WERI-Rb-1 (cell line): ENCODE results near the gene IARS2.

Source experiments
- DNase-seq: peaks from one replicate; pipeline ENCODE4 v3.0.0-alpha.2; 2020
- H3K27ac ChIP-seq: fragments of 250-450 bp; sonication (Bioruptor Pico); 2 replicates; pipeline ENCODE4 v1.5.1; 2020; ENCODE audit warnings: mild to moderate bottlenecking, moderate library complexity
- H3K27me3 ChIP-seq: fragments of 250-450 bp; sonication (Bioruptor Pico); 2 replicates; pipeline ENCODE4 v1.5.1; 2021; ENCODE audit warnings: mild to moderate bottlenecking, low read depth, moderate library complexity; ENCODE audit not compliant: insufficient read depth, severe bottlenecking
- H3K36me3 ChIP-seq: fragments of 250-450 bp; sonication (Bioruptor Pico); 2 replicates; pipeline ENCODE4 v1.5.1; 2020; ENCODE audit warnings: mild to moderate bottlenecking, moderate library complexity
- H3K4me3 ChIP-seq: 2 replicates; pipeline ENCODE4 v1.5.1; 2011; ENCODE audit warnings: low read depth, mild to moderate bottlenecking, control low read depth, low read length
- H3K9me3 ChIP-seq: fragments of 250-450 bp; sonication (Bioruptor Pico); 2 replicates; pipeline ENCODE4 v1.5.1; 2021; ENCODE audit warnings: mild to moderate bottlenecking, moderate library complexity; ENCODE audit not compliant: severe bottlenecking
- CTCF ChIP-seq: IDR thresholded peaks from 2 replicates; pipeline ENCODE4 v1.5.1; 2011; ENCODE audit warnings: low read depth, mild to moderate bottlenecking, control low read depth, inconsistent platforms, low read length

The IARS2 gene

GRCh38 chr1:220182656-220183055 is 88.7 kb downstream of the IARS2 start:
- H3K9me3 ChIP-seq, result no peaks in the 10 kb centered on the region
- no peak overlapping the region for H3K27ac ChIP-seq
- no peak overlapping the region for H3K4me3 ChIP-seq
- no peak for DNase-seq
- TF ChIP-seq CTCF, result no peak
- peaks cover 19% of the 10 kb centered on the region for H3K36me3 ChIP-seq
- no peaks in the 10 kb centered on the region for H3K27me3 ChIP-seq

GRCh38 chr1:220184506-220184905 is 90.6 kb downstream of the IARS2 start:
- H3K27me3 ChIP-seq, result no peaks in the 10 kb centered on the region
- H3K4me3 ChIP-seq, result no peak overlapping the region
- no peak overlapping the region for H3K27ac ChIP-seq
- H3K36me3 ChIP-seq, result peaks cover 34% of the 10 kb centered on the region
- H3K9me3 ChIP-seq, result no peaks in the 10 kb centered on the region
- TF ChIP-seq CTCF, result no peak
- no peak for DNase-seq

GRCh38 chr1:220186752-220187151 is 92.8 kb downstream of the IARS2 start:
- H3K27ac ChIP-seq, result no peak overlapping the region
- H3K9me3 ChIP-seq, result no peaks in the 10 kb centered on the region
- no peaks in the 10 kb centered on the region for H3K27me3 ChIP-seq
- H3K4me3 ChIP-seq, result no peak overlapping the region
- TF ChIP-seq CTCF, result no peak
- H3K36me3 ChIP-seq, result peaks cover 40% of the 10 kb centered on the region
- no peak for DNase-seq

- H3K27ac ChIP-seq, result no peak overlapping the region
- H3K9me3 ChIP-seq, result no peaks in the 10 kb centered on the region
- no peak for DNase-seq
- H3K4me3 ChIP-seq, result no peak overlapping the region
- H3K36me3 ChIP-seq, result peaks cover 45% of the 10 kb centered on the region
- no peaks in the 10 kb centered on the region for H3K27me3 ChIP-seq
- TF ChIP-seq CTCF, result no peak
Observed at GRCh38 chr1:220188538-220188937, 94.6 kb downstream of the IARS2 start.

- H3K9me3 ChIP-seq, result no peaks in the 10 kb centered on the region
- H3K4me3 ChIP-seq, result no peak overlapping the region
- no peak overlapping the region for H3K27ac ChIP-seq
- no peaks in the 10 kb centered on the region for H3K27me3 ChIP-seq
- peak; percentile 27; the same call in 1 of the 2 replicates for TF ChIP-seq CTCF
- DNase-seq, result no peak
- peaks cover 53% of the 10 kb centered on the region for H3K36me3 ChIP-seq
Observed at GRCh38 chr1:220189750-220190347, 95.9 kb downstream of the IARS2 start.

- no peak for DNase-seq
- H3K9me3 ChIP-seq, result no peaks in the 10 kb centered on the region
- no peak overlapping the region for H3K4me3 ChIP-seq
- no peaks in the 10 kb centered on the region for H3K27me3 ChIP-seq
- no peak overlapping the region for H3K27ac ChIP-seq
- TF ChIP-seq CTCF, result no peak
- peaks cover 45% of the 10 kb centered on the region for H3K36me3 ChIP-seq
Observed at GRCh38 chr1:220195701-220196100, 101.8 kb downstream of the IARS2 start.
